Measurements from ENCODE around the gene MAT1A. TPM values are rescaled to one million over a fixed set of nuclear protein-coding genes. Genes with fewer than 3 reads are reported as not detected.

MAT1A gene
- total RNA-seq, 1 experiment from 2014 or later, result 2.3 TPM

- no peak for TF ChIP-seq ZNF532 (CRISPR knock-in tag; IDR thresholded peaks at IDR 0.05; ENCODE audit: borderline replicate concordance)
- TF ChIP-seq GABPB1 (CRISPR knock-in tag; IDR thresholded peaks at IDR 0.05), result no peak
- no peak for TF ChIP-seq ARID4B (CRISPR knock-in tag; IDR thresholded peaks at IDR 0.05; ENCODE audit: borderline replicate concordance)
- no peak for TF ChIP-seq ZNF121 (CRISPR knock-in tag; IDR thresholded peaks at IDR 0.05)
- TF ChIP-seq CTCF (IDR thresholded peaks at IDR 0.05), result no peak
- no peak for TF ChIP-seq ESRRA (CRISPR knock-in tag; IDR thresholded peaks at IDR 0.05; ENCODE audit: borderline replicate concordance)
- TF ChIP-seq FOXK1 (CRISPR knock-in tag; IDR thresholded peaks at IDR 0.05), result no peak
- no peak for TF ChIP-seq IRF2 (CRISPR knock-in tag; IDR thresholded peaks at IDR 0.05; ENCODE audit: borderline replicate concordance, low read depth)
- no peak for TF ChIP-seq ZNF317 (CRISPR knock-in tag; IDR thresholded peaks at IDR 0.05; ENCODE audit: borderline replicate concordance, low read depth)
Measured at GRCh38 chr10:80319318-80319717, 29.9 kb upstream of the MAT1A start (continued).

- Mint-ChIP-seq H3K4me3 (no peak overlapping the region), H3K27ac (no peak overlapping the region), H3K4me1 (no peaks in the 10 kb centered on the region), H3K27me3 (ENCODE audit: low read depth) (peaks cover 4% of the 10 kb centered on the region; the same call in 1 of the 2 replicates), H3K9me3 (peaks cover 7% of the 10 kb centered on the region), H3K36me3 (no peaks in the 10 kb centered on the region)
- DNase-seq (ENCODE audit: low spot score) (no peak), ATAC-seq (no peak)
- no peak for TF ChIP-seq RELA (CRISPR knock-in tag; IDR thresholded peaks at IDR 0.05; ENCODE audit: borderline replicate concordance)
- TF ChIP-seq AFF4 (CRISPR knock-in tag; IDR thresholded peaks at IDR 0.05; ENCODE audit: borderline replicate concordance), result no peak
- ChIA-PET CTCF (no interaction called here), POLR2A (interaction anchor here (0.7 kb wide), 2 partner anchors 90 to 281 kb away, joined by 4 read pairs; partner anchors contain the start of gene PRXL2A)
Measured at GRCh38 chr10:80318742-80319141, 29.3 kb upstream of the MAT1A start.

All from WTC11 (cell line).